GM18505 (cell line): Measurements from ENCODE around the gene DOK7.

ENCODE experiments used
- ATAC-seq: cut with Tn5 transposase; IDR thresholded peaks from one replicate; pipeline ENCODE4 v1.9.1; 2021; ENCODE audit not compliant: unreplicated experiment
- POLR2A ChIP-seq: IDR thresholded peaks from 4 replicates; pipeline ENCODE4 v1.6.1; 2011; ENCODE audit warnings: borderline replicate concordance; ENCODE audit not compliant: insufficient read depth, insufficient read length; ENCODE audit errors: extremely low read depth

DOK7 gene

DNA sequence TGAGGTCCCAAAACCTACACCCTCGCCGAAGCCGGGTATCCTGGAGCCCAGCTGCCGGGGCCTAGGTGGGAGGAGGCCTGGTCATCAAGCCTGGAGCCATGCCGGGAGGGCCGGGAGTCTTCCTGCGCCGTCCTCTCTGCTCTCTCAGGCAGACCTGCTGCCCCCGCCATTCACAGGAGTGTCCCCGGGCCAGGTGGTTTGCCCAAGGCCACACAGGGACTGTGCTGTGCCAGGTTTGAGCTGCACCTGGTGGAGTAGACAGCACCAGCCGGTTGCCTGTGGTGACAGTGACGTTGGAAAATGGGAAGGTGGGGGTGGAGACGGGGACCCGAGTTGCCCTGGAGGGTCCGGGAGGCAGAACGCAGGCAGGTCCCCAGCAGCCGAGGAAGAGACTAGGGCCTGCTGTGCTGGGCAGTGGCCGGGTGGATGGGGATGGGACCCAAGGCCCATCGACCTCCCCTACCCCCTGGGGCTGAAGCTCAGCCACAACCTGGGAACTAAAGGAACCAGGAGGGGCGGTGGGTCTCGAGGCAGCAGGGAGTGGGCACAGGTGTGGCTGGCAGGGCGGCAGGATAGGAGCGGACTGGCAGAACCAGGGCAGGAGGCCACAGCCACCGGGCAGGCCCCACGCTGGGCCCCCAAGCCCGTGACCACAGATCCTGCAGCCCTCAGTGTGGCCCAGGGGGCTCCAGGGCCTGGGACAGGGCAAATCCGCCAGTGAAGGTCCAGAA, 9.5 kb downstream of the DOK7 start:
- ATAC-seq = no peak
- no peak for TF ChIP-seq POLR2A

DNA sequence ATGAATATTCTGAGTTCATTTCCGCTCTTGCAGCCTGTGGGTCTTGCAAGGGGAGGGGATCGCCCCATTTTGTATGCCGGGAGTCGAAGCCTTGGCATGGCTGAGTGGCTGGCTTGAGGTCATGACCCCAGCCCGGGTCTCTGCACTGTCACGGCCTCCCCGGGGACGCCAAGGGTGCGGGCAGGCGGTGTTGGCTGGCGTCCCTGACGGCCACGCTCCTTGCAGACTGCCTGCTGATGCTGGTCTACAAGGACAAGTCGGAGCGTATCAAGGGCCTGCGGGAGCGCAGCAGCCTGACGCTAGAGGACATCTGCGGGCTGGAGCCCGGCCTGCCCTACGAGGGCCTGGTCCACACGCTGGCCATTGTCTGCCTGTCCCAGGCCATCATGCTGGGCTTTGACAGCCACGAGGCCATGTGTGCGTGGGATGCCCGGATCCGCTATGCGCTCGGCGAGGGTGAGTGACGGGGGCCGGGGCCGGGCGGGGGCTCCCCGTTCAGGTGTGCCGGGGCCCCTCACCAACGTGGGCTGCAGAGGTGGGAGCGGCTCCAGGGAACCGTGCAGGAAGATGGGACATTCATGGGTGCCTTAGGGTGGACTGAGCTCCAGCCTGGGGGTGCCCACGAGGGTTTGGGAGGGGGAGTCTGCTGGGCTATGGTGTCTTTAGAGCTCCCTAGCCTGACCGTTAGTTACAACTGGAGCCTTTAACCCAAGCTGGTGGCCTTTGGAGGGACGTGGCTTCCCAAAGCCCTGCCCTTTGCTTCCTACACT, 10.3 kb downstream of the DOK7 start:
- TF ChIP-seq POLR2A = no peak
- no peak for ATAC-seq

DNA sequence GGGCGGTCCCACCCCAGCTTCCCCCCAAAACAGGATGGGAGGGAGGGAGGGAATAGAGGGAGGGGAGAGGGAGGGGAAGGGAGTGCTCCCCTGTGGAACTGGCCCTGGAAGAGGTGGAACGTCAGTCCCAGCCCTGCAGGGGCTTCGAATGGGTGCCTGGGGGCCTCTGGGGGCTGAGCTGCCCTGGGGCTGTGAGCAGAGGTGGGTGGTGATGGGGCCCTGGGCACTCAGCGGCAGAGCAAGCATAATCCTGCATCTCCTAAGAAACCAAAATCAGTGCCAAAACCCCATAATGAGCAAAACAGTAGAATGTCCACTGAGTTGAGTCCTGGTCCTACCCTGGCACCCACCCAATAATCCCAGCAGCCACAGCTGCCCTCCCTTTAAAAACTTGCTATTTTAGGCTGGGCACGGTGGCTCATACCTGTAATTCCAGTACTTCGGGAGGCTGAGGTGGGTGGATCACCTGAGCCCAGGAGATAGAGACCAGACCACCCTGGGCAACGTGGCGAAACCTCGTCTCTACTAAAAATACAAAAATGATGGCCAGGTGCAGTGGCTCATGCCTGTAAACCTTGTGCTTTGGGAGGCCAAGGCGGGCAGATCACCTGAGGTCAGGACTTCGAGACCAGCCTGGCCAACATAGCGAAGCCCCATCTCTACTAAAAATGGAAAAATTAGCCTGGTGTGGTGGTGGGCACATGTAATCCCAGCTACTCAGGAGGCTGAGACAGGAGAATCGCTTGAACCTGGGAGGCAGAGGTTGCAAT, 11.1 kb downstream of the DOK7 start:
- TF ChIP-seq POLR2A = no peak
- ATAC-seq = no peak

DNA sequence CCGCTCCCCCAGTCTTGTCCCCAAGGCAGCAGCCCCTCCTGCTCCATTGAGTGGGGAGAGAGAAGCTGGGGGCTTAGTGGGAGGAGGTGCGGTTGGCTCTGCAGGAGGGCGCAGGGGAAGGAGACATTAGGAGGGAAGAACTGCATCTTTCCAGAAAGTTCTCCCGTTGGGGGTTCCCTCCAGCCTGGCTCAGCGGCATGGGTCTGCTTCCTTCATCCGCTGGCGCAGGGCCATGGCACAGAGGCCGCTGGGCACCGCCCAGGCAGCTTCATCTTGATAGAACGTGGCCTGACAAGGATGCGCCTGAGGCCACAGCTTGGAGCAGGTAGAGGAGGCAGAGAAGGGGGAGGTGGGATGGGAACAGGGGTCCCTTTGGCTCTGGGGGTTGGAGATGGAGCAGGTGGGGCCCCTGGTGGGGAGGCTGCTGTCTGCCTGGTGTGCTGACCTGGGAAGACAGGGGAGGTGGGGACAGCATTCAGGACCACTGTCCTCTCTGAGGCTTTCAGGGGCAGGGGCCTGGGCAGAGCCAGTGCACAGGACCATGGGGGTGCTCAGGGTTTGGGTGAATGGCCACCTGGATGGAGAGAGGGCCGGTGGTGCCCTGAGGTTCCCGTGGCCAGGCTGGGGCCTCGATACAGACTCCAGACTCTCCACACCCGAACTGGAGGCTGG, 12.1 kb downstream of the DOK7 start:
- no peak for TF ChIP-seq POLR2A
- ATAC-seq = no peak

DNA sequence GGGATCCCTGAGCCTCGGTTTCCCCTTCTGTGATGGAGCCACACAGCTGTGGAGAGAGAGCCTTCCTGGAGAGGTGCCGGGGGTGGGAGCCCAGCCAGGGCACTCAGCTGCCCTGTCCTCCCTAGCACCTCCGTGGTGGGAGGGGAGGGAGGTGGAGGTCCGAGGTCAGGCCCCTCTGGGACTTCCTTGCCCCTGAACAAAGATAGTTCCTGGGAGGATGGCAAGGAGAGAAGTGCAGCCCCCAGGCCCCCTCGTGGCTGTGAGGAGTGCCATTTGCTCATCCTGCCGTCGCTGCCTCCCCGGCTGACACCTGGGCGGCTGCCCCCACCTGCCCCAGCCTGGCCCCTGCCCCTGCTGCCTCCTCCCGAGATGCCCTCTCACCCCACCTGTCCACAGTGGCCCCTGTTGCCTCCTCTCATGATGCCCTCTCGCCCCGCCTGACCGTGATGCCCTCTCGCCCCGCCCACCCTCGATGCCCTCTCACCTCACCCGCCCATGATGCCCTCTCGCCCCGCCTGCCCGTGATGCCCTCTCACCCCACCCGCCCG, 12.7 kb downstream of the DOK7 start:
- TF ChIP-seq POLR2A = no peak
- no peak for ATAC-seq

DNA sequence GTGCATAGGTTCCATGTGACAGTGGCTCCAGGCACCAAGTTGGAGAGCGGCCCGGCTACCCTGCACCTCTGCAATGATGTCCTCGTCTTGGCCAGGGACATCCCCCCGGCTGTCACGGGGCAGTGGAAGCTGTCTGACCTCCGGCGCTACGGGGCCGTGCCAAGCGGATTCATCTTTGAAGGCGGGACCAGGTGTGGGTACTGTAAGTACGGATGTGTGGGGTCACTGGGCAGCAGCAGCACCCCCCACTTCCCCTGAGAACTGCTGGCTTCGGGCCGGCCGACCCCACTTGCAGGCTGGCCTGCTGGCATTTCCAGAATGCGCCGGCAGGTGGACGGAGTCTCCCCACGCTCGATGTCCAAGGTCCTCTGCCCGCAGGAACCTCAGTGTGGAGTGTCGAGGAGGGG, 13.2 kb downstream of the DOK7 start:
- no peak for TF ChIP-seq POLR2A
- ATAC-seq = no peak

DNA sequence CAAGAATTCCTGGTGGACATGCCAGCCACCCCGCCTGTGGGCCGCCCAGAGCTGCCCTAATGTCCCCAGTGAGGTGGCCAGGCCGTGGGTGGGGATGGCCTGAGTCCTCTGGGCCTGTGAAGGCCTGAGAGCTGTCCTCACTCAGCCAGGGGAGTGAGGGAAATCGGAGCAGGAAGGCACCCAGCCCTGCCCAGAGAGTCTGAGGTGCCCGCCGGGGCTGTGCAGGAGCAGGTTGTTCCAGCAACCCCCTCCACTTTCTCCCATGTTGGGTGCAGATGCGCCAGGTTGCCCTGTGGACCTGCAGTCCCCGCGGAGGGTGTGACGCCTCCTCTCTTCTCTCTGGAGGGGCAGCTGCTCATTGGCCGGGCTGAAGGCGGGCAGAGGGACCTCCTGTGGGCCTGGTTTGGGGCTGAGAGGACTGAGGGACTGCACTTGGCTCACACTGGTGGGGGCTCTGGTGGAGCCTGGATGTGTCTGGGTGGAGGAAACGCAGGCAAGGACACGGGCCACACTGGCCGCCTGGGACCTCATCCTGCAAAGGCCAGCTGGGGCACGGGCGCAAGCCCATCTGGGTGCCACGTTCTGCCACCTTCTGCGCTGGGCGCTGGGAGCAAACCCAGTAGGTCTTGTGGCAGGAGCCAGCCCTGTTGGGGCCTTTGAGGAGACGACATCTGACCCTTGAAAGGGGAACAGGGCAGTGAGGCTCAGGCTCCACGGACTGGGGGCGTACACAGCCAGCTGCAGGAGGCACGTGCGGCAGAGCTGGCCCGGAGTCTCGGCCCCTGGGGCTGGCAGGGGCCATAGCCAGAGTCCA, 14.0 kb downstream of the DOK7 start:
- no peak for TF ChIP-seq POLR2A
- ATAC-seq = no peak

DNA sequence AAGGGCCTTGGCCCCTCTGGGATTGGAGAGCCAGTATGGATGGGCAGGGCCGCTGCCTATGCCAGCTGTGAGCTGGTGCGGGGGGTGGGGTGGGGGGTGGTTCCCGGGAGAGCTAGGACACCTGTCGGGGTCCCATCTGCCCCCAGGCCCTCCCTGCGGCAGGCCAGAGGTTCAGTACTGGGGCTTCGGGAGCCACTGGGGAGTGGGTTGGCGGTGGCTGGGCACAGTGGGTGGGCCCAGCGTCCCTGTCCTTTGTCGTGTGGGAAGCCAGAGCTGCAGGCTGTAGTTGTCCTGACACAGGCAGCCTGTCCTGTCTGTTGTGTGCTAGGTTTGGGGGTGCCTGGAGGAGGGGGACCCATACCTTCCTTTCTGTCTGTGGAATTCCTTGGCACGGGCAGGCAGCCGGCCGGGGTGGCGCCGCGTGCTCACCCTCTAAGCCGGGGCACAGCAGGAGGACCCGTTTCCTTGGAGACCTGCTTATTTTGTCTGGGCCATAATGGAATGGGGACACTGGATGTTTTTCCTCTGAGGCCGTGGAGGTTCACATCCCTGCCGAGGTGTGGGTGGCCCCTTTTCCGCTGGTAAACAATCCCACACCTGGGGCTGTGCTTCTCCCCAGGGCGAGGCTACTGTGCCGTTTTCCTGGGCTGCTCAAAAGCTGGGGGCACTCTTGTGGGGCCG, 14.8 kb downstream of the DOK7 start:
- TF ChIP-seq POLR2A = no peak
- ATAC-seq = no peak

DNA sequence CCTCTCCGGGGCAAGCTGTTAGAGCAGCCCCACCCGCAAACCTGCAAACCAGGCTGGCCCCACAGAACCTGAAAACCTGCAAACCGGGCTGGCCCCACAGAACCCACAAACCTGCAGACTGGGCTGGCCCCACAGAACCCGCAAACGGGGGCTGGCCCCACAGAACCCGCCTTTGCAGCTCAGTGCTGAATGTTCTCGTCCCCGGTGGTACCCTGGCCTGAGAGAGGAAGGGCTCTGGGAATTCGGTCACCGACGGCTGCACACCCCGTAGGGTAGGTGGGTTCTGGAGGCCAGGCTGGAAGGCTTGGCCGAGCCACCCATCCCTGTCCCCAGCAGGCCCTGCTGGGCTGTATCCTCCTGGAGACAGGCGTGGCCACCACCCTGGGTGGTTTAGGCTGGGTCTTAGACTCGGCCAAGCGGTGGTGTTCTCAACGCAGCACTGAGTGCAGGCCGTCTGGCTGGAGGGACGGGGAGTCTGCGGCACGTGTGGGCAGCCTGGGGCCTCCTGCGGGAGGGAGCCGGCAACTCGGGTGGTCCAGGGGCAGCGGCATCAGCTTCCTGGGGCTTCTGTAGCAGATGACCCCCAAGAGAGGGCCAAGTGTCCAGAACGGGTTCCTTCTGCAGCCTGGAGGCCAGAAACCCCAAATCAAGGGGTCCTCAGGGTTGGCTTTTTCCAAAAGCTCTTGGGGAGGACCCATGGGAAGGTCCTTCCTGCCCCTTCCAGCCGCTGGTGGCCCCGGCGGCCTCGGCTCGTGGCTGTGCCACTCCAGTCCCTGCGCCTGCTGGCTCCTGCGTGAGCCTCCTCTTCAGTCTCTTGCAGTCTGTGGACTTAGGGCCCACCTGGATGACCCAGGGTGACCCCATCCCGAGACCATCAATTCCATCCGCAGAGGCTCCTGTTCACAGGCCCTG, 15.6 kb downstream of the DOK7 start:
- ATAC-seq = no peak

DNA sequence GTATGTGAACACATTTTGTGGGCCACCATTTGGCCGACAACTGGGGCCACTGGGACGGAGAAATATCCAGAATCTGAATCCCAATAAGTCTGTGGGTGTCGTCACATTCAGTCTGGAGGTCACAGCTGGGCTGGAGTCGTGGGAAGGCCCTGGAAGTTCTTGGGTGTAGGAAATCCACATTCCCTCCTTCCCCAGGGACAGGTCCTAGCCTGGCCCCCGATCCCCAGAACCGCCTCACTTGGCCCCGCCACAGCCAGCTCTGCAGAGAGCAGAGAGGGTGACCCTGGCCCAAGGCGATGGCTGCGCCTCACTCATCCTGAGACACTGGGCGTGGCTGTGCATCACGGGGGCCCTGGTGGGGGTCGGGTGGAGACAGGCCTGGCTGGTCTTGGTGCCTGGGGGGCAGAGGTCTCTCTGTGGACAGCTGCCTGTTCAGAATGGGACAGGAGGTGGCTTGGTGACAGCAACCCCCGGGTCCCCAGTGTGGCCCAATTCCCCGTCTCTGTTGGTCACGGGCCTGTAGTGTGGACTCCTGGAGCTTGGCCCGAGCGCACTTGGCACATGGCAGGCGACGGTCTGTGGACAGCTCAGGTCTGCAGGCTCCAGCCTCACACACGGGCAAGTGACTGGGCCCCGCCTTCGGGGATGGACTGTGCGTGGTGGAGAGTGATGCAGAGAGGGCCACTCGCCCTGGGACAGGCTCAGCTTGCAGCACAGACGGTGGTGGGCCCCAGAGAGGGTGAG, 16.4 kb downstream of the DOK7 start:
- ATAC-seq = no peak
- no peak for TF ChIP-seq POLR2A

More for the DNA sequence above, 15.6 kb downstream of the DOK7 start:
- TF ChIP-seq POLR2A = no peak
